DMS114 treated with DMSO at 0.1 percent for 48 hours (cell line): ENCODE data around the gene SLC2A1.
"Not testable (repeated sequence)": the region's sequence is repeated elsewhere in the genome, so short reads cannot be mapped to it uniquely, and the experiment has no call there.

Source experiments
- DNase-seq: peaks from one replicate; lab custom pipeline; 2025; ENCODE audit not compliant: unreplicated experiment; lab: John Stamatoyannopoulos, UW

SLC2A1 gene

DNA sequence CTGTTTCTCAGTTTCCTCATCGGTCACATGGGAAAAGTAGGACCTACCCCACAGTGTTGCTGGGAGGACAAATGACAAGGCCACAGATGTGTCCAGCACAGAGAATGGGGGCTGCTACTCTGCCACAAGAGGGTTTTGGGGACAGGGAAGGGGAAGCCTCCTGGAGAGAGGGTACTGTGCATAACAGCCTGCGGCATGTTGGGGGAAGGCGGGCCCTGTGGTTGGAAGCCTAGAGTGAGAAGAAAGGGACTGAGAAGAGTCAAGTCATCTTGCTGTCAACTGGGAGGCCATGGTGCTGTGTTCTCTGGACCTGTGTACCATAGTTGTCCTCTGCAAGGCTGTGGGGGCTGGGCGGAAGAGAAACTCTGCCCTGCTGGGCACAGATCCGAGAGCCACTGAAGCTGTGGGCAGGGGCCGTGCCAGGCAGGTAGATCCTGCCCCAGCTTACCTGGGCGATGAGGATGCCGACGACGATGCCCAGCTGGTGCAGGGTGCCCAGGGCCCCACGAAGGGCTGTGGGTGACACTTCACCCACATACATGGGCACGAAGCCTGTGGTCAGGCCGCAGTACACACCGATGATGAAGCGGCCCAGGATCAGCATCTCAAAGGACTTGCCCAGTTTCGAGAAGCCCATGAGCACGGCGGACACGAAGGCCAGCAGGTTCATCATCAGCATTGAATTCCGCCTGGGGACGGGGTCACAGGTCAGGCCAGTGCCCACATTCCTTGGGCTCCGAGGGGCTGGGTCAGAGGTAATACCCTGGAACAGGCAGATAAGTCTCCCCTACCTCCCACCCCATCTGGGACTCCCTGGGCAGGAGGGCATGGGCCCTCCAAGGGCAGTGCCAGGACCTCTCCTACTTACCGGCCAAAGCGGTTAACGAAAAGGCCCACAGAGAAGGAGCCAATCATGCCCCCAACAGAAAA is 28.2 kb downstream of the SLC2A1 start:
- no peak for DNase-seq

DNA sequence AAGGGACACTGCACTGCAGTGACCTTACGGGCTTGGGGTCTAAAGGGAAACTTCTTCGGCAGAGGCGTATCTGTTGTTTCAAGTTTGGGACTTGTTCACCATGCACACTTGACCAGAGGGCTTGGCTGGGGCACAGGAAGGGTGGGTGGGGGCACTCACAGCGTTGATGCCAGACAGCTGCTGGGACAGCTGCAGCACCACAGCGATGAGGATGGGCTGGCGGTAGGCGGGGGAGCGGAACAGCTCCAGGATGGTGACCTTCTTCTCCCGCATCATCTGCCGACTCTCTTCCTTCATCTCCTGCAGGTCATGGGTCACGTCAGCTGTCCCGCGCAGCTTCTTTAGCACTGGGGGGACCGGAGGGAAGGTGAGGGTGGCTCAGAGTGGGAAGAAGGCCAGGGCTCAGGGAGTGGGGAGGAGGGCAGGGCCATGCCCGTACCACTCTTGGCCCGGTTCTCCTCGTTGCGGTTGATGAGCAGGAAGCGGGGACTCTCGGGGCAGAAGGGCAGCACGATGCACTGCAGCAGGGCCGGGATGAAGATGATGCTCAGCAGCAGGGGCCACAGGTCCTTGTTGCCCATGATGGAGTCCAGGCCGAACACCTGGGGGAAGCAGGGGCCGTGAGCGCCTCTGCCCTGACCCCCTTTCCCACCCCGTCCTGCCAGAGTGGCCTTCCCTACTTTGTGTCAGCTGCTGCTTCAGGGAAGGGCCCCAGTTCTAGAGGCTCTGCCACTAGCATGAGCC is 29.1 kb downstream of the SLC2A1 start:
- no peak for DNase-seq

DNA sequence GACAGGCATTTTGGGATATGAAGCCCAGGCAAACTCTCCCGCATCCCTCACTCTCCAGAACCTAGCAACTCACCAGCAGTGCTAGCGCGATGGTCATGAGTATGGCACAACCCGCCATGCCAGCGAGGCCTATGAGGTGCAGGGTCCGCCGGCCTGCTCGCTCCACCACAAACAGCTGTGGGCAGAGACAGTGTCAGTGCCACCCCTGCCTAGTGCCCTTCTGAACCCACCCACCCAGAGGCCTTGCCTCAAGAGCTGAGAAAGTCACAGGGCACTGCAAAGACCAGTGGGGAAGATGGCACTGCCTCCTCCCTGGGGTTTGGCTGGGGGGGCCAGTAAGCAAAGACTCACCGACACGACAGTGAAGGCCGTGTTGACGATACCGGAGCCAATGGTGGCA is 29.8 kb downstream of the SLC2A1 start:
- DNase-seq = no peak

DNA sequence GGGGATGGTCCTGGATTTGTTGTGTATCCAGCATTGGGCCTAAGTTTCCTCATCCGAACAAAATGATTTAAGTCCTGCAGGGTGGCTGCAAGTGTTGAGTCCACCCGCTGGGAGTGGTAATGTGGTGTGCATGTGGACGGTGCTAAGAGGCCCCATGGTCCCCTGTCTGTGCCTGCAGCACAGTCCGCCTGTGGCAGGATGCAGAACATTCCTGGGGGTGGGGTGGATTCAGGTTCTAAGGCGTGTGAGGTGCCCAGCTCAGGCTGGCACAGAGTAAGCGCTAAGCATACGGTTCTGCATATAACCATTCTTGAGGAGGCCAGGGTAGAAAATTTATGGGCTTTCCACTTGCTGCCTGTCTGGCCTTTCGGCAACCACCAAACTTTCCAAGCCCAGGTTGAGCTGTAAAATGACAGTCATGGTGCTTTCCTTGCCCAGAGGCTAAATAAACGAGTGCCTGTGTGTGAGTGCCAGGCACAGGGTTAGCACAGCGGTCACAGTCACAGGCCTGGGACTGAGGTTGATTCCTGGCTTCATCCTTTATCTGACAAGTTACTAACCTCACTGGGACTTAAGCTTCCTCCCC is 30.7 kb downstream of the SLC2A1 start:
- DNase-seq = no peak

DNA sequence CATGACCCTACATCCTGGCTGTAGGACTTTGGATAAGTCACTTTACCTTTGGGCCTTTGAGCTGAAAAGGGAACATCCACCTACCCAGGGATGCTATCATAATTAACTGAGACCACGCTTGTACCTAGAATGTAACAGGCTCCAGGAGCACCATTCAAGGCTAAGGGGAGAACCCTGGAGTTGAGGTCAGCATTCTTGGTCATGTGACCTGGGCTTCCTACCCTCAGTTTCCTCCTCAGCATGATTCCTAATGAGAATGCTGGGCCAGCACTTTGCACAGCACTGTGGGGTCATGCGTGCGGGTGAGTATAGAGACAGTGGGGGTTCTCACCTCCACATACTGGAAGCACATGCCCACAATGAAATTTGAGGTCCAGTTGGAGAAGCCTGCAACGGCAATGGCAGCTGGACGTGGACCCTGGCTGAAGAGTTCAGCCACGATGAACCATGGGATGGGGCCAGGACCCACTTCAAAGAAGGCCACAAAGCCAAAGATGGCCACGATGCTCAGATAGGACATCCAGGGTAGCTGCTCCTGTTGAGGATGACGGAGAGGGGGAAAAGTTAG is 31.3 kb downstream of the SLC2A1 start:
- DNase-seq = no peak

DNA sequence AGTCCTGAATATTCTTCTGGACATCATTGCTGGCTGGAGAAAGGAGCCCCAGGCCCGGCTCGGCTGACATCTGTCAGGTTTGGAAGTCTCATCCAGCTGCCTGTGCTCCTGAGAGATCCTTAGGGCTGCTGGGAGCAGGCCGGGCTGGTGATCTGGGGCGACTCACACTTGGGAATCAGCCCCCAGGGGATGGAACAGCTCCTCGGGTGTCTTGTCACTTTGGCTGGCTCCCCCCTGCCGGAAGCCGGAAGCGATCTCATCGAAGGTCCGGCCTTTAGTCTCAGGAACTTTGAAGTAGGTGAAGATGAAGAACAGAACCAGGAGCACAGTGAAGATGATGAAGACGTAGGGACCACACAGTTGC is 31.8 kb downstream of the SLC2A1 start:
- no peak for DNase-seq

DNA sequence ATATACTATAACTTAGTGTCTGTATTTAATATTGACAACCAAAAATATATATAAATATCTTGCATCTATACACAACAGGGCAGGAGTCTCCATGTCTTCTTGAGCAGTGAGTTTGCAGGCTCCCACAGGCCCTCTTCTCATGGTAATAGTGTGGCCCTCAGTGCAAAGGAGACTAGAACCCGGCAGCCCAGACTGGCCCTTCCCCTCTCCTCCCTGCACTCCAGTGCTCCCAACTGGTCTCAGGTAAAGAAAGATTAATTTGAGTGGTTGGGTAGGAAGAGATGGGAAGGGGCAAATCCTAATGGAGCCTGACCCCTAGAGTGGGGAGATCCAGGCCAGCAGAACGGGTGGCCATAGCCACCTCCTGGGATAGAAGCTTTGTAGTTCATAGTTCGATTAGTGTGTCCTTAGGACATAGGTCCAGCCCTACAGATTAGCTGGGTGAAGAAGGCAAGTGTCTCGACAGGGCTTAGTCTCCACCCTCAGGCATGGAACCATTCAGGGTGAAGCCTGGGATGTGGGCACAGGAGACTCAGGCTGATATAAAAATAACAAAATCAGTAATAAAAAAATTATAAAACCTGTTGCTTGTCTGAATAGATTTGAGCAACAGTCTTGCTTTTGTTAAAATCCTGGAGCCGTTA is 32.3 kb downstream of the SLC2A1 start:
- DNase-seq = no peak

DNA sequence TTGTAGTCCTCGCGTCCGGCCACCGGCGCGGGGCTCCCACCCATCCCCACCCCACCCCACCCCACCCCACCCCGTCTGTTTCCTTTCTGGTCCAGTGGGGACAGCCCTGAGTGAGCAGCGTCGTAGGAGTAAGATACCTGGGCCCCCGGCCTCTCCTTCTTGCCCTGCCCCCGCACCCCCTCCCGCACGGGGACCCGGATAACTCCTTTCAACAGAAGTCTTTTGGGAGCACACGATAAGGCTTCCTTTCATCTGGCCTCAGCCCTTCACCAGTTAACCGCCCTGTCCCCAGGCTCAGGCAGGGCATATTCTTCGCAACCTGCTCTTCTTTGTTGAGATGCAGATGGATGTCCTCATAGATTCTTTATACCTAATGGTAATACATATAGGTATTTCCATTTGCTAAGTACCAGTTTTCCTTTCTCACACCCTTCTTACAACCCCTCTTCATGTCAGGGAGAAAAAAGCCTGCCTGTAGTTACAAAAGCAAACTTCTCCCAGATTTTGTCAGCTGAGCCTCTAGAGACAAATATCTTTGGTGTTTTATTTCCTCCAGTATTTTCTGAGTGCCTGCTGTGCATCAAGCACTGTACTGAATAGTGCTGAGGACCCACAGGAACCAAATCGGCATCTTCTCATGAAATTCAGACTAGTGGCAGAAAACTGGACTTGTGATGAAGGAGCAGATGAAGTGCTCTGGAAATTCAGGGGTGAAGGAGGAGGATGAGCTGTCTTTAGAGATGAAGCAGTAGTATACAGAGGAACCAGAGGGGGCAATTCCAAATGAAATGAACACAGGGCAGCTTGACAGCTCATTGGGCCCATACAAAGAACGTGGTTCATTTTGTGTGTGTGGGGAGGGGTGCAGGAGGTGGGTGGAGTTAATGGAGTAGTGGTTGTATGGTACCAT is 33.6 kb downstream of the SLC2A1 start:
- DNase-seq = peak; percentile 25

DNA sequence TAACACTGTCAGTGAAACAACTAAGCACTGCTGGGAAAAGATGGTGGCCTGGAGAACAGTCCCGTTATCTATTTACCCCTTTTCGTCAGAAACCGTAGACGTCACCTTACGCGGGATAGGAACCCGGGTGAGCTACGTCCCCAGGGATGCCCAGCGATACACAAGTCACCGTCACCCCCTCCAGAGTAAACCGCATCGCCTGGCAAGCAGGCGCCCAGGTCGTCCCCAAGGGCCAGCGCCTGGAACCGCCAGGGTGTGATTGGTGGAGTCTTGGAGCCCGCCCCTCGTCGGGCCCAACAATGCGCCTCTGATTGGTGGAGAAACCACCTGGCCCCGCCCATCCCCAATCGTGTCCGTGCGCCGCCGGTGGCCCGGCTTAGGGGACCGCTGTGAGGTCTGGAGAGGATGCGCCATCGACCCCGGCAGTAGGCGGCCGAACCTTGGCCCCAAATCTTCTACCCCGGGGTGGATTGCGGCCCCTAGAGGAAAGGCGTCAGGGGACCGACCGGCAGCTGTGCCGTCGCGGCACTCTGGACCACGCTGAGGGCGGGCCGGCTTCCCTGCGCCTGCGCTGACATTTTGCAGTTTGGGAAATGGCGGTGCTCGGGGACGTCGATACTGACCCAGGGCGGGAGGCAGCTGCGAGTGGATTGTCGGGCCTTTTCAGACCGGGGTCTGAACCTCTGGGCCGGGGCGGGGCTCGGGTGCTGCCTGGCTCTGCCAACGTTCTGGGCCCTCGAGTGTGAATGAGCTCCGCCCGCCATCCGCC is 34.4 kb downstream of the SLC2A1 start:
- DNase-seq = peak; percentile 92

DNA sequence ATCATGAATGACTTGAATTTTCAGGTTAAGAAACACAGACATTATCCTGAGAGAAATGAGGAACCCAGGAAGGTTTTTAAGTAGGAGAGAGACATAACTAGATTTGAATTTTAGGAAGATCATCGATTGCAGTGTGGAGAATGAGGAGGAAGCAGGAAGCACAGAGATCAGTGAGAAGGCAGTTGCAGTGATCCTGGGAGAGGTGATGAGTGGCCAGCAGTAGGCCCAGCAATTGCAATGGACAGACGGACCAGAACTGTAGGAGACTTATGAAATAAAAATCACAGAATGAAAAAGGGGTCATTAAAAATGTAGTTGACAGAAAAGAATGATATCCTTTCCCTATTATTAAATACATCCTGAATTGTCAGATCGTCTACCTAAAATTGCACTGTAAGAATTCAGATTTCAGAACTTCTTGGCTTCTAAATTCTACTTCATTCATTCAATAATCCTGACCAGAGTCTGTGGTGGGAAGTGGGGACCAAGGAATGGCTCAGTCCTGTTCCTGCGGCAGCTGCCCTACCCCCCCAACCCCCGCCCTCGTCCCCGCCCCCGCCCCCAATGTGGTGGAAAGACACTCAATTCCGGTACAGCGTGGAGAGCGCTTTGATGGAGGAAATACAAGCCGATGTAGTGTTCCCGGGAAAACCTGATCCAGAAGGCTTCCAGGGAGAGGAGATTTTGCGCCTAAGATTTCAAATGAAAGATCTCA is 35.1 kb downstream of the SLC2A1 start:
- DNase-seq = peak; percentile 41

DNA sequence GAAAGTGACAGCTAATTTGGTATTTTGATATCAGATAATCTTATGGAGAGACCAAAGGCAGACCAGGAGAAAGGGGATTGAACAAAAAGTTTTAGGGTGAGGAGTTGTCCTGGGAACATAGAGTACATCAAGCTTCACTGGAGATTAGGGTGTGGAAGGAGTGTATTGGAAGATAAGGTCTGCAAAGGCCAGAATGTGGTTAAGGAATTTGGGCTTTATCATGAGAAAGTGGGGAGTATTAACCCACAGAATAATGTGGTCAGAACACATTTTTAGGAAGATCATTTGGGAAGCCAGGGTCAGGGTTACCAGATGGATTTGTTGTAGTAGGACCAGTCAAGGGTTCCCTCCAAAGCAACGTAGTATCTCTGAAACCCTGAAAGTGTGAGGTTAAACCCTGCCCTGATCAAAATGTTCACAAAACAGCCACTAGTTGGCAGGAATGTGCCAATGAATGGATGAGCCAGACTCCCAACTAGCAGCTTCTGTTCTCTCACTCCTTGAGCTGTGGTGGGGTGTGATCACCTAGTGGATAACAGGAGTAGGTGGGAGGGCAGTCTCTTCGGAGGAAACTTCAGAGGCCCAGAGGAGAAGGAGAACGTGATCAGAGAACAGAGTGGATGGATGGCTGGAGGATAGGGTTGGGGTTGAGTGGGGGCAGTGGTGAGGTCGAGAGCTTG is 35.8 kb downstream of the SLC2A1 start:
- DNase-seq = peak; percentile 67

DNA sequence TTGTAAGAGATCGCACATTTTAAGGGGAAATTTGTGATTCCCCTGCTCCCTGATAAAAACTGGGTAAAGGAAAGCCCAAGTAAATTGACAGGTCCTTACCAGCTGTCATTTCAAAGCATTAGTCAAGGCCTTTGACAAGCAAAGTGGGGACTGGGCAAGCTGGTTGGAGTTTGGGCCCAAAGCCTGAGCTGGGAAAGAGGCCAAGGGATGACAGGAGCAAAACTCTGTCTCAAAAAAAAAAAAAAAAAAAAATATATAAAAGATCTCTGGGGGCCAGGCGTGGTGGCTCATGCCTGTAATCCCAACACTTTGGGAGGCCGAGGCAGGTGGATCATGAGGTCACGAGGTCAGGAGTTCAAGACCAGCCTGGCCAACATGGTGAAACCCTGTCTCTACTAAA is 36.9 kb downstream of the SLC2A1 start:
- DNase-seq = no peak

DNA sequence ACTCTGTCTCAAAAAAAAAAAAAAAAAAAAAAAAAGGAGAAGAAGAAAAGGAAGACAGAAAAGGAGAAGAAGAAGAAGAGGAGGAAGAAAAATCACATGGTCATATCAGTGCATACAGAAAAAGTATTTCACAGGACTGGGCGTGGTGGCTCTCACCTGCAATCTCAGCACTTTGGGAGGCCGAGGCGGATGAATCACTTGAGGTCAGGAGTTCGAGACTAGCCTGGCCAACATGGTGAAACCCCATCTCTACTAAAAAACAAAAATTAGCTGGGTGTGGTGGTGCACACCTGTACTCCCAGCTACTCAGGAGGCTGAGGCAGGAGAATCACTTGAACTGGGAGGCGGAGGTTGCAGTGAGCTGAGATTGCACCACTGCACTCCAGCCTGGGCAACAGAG is 39.0 kb downstream of the SLC2A1 start:
- DNase-seq = not testable (repeated sequence)

DNA sequence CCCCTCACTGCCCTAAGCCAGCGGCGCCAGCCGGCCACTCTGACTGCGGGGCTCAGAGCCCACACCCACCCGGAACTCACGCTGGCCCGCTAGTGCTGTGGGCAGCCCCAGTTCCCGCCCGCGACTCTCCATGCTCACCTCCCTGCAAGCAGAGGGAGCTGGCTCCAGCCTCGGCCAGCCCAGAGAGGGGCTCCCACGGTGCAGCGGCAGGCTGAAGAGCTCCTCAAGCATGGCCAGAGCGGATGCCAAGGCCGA is 41.5 kb downstream of the SLC2A1 start:
- DNase-seq = no peak

DNA sequence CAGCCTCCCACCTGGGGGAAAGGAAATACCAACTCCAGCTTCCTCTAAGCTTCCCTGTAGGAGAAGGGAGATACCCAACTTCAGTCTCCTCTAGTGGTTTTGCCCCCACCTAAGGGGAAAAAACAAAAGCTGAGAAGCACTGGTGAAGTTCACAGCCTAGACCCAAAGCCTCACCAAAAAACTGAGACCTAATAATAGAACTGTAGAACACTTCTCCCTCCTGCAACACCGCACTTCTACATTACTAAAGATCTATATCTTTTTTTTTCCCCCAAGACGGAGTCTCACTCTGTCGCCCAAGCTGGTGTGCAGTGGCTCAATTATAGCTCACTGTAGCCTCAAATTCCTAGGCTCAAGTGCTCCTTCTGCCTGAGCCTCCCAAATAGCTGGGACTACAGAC is 43.2 kb downstream of the SLC2A1 start:
- no peak for DNase-seq

DNA sequence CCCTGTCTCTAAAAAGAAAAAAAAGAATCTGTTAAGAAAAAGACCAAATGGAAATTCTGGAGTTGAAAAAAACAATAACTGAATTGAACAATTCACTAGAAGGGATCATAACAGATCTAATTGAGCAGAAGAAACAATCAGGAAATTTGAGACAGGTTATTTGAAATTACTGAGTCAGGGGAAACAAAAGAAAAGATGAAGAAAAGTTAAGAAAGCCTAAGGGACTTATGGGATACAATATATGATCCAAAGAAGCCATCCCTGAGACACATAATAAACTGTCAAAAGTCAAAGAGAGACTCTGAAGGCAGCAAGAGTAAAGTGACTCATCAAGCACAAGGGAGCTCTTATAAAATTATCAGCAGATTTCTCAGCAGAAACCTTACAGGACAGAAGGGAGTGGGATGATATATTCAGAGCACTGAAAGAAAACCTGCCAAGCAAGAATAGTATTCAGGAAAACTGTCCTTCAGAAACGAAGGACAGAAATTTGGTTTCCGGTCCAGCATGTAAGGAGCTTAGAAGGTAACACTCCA is 44.5 kb downstream of the SLC2A1 start:
- no peak for DNase-seq

DNA sequence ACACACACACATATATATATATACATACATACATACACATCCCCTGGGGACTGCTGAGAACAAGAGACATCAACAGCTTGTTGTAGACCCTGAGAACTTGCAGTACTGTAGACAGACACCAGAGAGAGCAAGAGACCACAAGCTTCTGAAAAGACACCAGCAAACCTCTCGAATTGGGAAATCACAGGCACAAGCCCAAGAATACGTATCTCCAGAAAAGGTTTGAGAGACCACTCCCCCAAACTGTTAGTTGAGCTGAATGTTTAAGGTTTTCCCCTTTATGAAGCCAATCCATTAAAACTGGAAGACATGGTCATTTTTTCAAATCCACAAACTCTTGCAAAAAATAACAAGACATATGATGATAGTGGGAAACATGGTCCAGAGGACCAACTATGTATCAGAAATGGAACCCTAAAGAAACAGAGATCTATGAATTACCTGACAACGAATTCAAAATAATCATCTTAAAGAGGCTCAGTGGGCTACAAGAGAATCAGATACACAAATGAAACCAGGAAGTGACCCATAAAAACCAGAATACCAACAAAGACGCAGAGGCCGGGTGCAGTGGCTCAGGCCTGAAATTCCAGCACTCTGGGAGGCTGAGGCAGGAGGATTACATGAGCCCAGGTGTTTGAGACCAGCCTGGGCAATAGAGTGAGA is 45.1 kb downstream of the SLC2A1 start:
- DNase-seq = peak; percentile 82

DNA sequence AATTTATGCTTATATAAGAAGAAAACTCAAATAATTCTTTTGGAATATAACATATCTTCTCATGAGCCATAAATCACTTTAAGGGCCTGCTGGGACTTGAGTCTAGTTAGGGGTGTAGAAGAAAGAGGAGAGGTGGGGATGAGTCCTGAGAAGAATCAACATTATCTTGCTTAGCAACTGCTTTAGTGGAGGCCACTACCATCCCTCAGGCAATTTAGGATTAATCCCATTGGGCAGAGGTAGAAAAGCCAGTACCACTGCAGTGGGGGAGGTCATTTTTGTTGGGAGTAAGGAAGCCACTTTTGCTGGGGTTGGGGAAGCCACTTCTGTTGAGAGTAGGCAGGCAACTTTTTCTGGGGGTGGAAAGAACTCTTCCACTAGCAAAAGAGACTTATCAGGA is 47.7 kb downstream of the SLC2A1 start:
- no peak for DNase-seq
